IPS DF 4.7 (cell line): Measurements from ENCODE around the gene SPANXN2.
"Not testable (repeated sequence)": the region's sequence is repeated elsewhere in the genome, so short reads cannot be mapped to it uniquely, and the experiment has no call there.

Experiments
- DNase-seq: peaks from one replicate; pipeline ENCODE4 v3.0.0-alpha.2; 2013; ENCODE audit warnings: low spot score; ENCODE audit errors: extremely low read depth

Gene SPANXN2, protein sequence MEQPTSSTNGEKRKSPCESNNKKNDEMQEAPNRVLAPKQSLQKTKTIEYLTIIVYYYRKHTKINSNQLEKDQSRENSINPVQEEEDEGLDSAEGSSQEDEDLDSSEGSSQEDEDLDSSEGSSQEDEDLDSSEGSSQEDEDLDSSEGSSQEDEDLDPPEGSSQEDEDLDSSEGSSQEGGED

GRCh38 chrX:143720652-143721051 is at the start of gene SPANXN2:
SPANXN2 (minus strand) TSS chrX:143720752; CDS start chrX:143720668, 84 bp downstream.
- DNase-seq = not testable (repeated sequence)

GRCh38 chrX:143768976-143769375 is 48.4 kb upstream of the SPANXN2 start:
- no peak for DNase-seq

- not testable (repeated sequence) for DNase-seq
Measured at GRCh38 chrX:143767789-143768188, 47.2 kb upstream of the SPANXN2 start.

- no peak for DNase-seq
Measured at GRCh38 chrX:143757887-143758286, 37.3 kb upstream of the SPANXN2 start.

- DNase-seq = no peak
Measured at GRCh38 chrX:143757375-143757774, 36.8 kb upstream of the SPANXN2 start.

GRCh38 chrX:143754183-143754582 is 33.6 kb upstream of the SPANXN2 start:
- DNase-seq = no peak

- DNase-seq = no peak
Measured at GRCh38 chrX:143733866-143734265, 13.3 kb upstream of the SPANXN2 start.

DNA sequence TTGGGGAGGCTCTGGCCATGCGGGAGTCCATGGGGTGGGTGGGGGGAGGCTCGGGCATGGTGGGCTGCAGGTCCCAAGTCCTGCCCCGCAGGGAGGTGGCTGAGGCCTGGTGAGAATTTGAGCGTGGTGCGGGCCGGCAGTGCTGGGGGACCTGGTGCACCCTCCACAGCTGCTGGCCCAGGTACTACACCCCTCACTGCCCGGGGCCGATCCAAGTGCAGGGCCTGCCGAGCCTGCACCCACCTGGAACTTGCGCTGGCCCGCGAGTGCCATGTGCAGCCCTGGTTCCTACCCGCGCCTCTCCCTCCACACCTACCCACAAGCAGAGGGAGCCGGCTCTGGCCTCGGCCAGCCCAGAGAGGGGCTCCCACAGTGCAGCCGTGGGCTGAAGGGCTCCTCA is 5.7 kb upstream of the SPANXN2 start:
- DNase-seq = no peak

DNA sequence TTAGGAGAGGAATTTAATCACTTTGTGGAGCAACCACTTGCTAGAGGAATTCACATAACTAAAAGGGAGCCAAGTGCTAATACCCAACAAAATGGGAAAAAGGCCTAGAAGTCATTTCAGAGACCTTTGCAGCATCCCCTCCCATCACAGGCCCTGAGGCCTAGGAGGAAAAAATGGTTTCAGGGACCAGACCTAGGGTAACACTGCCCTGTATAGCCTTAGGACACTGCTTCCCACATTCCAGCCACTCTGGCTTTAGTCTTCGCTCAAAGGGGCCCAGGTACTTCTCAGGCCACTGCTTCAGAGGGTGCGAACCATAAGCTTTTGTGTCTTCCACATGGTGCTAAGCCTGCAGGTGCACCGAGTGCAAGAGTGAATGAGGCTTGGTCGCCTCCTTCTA is 19.1 kb downstream of the SPANXN2 start:
- no peak for DNase-seq

DNA sequence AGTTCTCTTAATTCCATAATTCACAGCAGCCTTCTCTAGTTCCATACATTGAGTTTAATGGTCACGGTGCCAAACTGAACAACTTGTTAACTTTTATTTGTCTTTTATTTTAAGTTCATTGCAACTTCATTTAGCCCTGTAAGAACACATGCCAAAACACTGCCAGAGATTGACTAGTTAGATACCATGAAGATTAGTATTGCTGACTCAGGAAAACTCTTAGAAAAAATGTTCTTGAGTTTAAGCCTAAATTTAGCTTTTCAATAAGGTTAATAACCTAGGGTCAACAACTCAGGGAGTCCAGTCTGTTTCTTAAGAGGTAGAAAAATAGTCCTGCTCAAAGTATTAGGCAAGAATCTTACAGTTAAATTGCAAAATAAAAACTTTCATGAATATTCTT is 25.7 kb downstream of the SPANXN2 start:
- no peak for DNase-seq

- DNase-seq = no peak
Measured at GRCh38 chrX:143683486-143683885, 37.1 kb downstream of the SPANXN2 start.

DNA sequence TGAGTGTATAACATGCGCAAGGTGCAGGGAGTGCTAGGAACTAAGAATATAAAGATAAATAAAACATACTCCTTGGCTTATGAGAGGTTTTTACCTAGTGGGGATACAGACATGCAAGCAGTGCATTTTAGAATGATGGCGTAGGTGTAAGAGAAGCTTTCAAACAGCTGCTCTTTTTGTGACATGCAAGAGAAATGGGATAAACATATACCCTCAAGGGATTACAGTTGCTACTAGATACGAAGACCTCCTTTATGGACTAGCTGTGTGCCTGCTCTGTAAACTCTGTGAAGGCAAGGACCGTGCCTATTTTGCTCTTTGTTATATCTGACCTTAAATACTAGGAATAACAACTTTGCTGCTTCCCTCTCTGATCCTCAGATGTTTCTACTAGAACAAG is 45.6 kb downstream of the SPANXN2 start:
- DNase-seq = no peak

DNA sequence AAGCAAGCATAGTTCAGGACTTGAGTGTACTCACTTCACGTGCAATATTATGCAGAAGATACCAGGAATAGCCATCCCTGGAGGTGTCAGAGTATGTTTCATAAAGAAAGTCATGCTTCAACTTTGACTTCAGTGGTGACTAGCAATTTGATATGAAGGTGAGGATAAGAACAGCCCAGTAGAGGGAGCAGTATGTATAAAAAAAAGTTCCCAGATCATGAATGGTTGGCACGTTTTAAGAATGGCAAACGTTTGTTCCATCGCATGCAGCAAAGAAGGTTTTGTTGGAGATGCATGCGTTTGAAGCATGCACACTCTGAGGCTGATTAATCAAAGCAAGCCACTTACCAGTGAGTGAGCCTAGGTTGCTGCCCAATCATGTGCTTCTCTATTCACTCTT is 51.2 kb downstream of the SPANXN2 start:
- no peak for DNase-seq

DNA sequence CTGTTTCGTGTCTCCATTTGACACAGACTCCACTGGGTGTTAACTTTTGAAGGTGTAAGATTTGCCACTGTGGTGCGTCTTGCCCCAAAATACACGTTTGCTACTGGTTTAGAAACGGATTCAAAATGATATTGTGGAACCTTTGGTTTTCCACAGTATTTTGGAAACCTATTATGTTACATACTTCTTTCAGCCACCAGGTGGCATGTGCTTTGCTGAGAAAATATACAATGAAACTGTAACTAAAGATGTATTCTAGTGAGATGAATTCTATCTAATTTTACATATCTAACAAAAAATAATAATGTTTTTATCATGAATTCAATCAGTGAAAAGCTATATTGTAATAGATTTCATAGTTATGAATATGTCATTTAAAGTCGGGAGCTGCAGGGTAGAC is 56.2 kb downstream of the SPANXN2 start:
- DNase-seq = no peak

DNA sequence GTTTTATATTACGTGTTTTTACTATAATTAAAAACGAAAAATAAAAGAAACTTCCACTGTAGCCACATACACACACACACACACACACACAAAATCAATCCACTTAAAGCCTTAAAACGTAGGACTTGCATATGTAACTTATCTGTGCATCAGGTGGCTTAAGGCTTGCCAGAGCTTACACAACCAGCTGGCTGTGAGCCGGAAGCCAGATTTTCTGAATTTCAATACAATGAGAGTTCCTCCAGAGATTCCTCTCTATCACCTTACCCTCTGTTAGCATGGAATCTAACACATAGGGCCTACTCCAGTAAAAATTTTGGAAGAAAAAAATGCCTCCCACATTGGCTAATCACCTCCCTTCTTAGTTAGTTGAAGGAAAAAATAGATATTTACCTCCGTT is 56.8 kb downstream of the SPANXN2 start:
- DNase-seq = no peak
